HCT116 (cell line): Measurements from ENCODE around the gene USO1. TPM values are rescaled to one million over a fixed set of nuclear protein-coding genes. Genes with fewer than 3 reads are reported as not detected.
"Not testable (repeated sequence)": the region's sequence is repeated elsewhere in the genome, so short reads cannot be mapped to it uniquely, and the experiment has no call there.

Experiments
- ATAC-seq: fragments of 200-7000 bp; cut with Tn5 transposase; 2 replicates; pipeline ENCODE4 v1.9.1; 2020; ENCODE audit warnings: mild to moderate bottlenecking, moderate library complexity
- BruUV-seq: library from RNA; stranded (reverse); fragments of 400-500 nt; replicated peaks from 2 replicates; lab custom pipeline; 2021; lab: Mats Ljungman, UMichigan
- CTCF ChIA-PET: fragments of 300-600 bp; sonication (Branson Sonifier 250); formaldehyde crosslinking; loops from one replicate; lab custom pipeline; 2021; ENCODE audit warnings: antibody characterized with exemption; lab: Charles Lee
- POLR2A ChIA-PET: fragments of 300-600, 350-600 bp; sonication (Branson Sonifier 250); formaldehyde crosslinking; loops from one replicate; lab custom pipeline; 2021; ENCODE audit warnings: antibody characterized with exemption; lab: Charles Lee
- RAD21 ChIA-PET, 2 experiments: fragments of 300-600 bp; sonication (Branson Sonifier 250); formaldehyde crosslinking; loops; one replicate each; lab custom pipeline; 2023; ENCODE audit warnings: low total read pairs in 2 of 2; ENCODE audit not compliant: uncharacterized antibody in 2 of 2, unreplicated experiment in 2 of 2, low non-redundant PET in 1 of 2; lab: Charles Lee
- DNase-seq: peaks from one replicate; pipeline ENCODE4 v3.0.0-alpha.2; 2010; ENCODE audit warnings: low read depth, low spot score
- H2AFZ ChIP-seq: fragments of 200-600 bp; shearing (Covaris generic), sonication (generic); 2 replicates; pipeline ENCODE4 v1.6.1; 2017; ENCODE audit warnings: low read depth, mixed run types, mixed read lengths, antibody characterized with exemption, low read length; ENCODE audit not compliant: poor library complexity, severe bottlenecking
- H3K27ac ChIP-seq: 2 replicates; pipeline ENCODE4 v1.5.1; 2012; ENCODE audit warnings: low read depth, low read length
- H3K27me3 ChIP-seq: fragments of 200-600 bp; sonication (generic); 2 replicates; pipeline ENCODE4 v1.6.1; 2016; ENCODE audit warnings: mixed run types, low read length, mixed read lengths; ENCODE audit not compliant: insufficient read depth
- H3K36me3 ChIP-seq, 2 experiments: fragments of 200-500 bp in 1 of 2; fragments of 200-600 bp in 1 of 2; sonication (Bioruptor generic) in 1 of 2; sonication (generic) in 1 of 2; 2 replicates each; pipeline versions ENCODE4 v1.5.1 to v1.6.1; 2014 to 2016; ENCODE audit warnings: low read length in 2 of 2, inconsistent platforms in 1 of 2, mixed read lengths in 1 of 2, mixed run types in 1 of 2; ENCODE audit not compliant: insufficient read depth in 2 of 2, control insufficient read depth in 1 of 2
- H3K4me1 ChIP-seq, 2 experiments: fragments of 200-600 bp in 1 of 2; sonication (generic) in 1 of 2; 2 replicates each; pipeline versions ENCODE4 v1.5.1 to v1.6.1; 2012 to 2017; ENCODE audit warnings: low read length in 2 of 2, inconsistent platforms in 1 of 2, mild to moderate bottlenecking in 1 of 2, mixed read lengths in 1 of 2, mixed run types in 1 of 2, moderate library complexity in 1 of 2; ENCODE audit not compliant: insufficient read depth in 2 of 2, control insufficient read depth in 1 of 2
- H3K4me2 ChIP-seq: fragments of 200-600 bp; sonication (generic); 2 replicates; pipeline ENCODE4 v1.6.1; 2017; ENCODE audit warnings: mixed run types, low read length, mixed read lengths
- H3K4me3 ChIP-seq, 2 experiments: fragments of 200-600 bp in 1 of 2; sonication (generic) in 1 of 2; replicated peaks in 1 of 2; 2 replicates each; pipeline ENCODE4 v1.5.1; 2011 to 2016; ENCODE audit warnings: low read length in 2 of 2, control low read depth in 1 of 2, low read depth in 1 of 2, mild to moderate bottlenecking in 1 of 2, mixed read lengths in 1 of 2, mixed run types in 1 of 2
- H3K79me2 ChIP-seq: fragments of 200-600 bp; sonication (generic); 2 replicates; pipeline ENCODE4 v1.6.1; 2017; ENCODE audit warnings: mild to moderate bottlenecking, mixed run types, low read length, moderate library complexity, mixed read lengths; ENCODE audit not compliant: insufficient read depth
- H3K9ac ChIP-seq: fragments of 200-600 bp; sonication (generic); 2 replicates; pipeline ENCODE4 v1.6.1; 2016; ENCODE audit warnings: low read length, mixed read lengths
- H3K9me2 ChIP-seq: fragments of 200-600 bp; sonication (generic), shearing (Covaris generic); 2 replicates; pipeline ENCODE4 v1.6.1; 2017; ENCODE audit warnings: mixed run types, mild to moderate bottlenecking, moderate library complexity; ENCODE audit not compliant: insufficient read depth
- H3K9me3 ChIP-seq, 2 experiments: fragments of 200-500 bp in 1 of 2; fragments of 200-600 bp in 1 of 2; sonication (Bioruptor generic) in 1 of 2; sonication (generic) in 1 of 2; 2 replicates each; pipeline ENCODE4 v1.6.1; 2014 to 2017; ENCODE audit warnings: low read length in 2 of 2, mixed read lengths in 2 of 2, inconsistent platforms in 1 of 2, low read depth in 1 of 2, mild to moderate bottlenecking in 1 of 2, mixed run types in 1 of 2, moderate library complexity in 1 of 2; ENCODE audit not compliant: control insufficient read depth in 1 of 2, insufficient read depth in 1 of 2
- H4K20me1 ChIP-seq: fragments of 200-600 bp; sonication (generic), shearing (Covaris generic); 2 replicates; pipeline ENCODE4 v1.6.1; 2017; ENCODE audit warnings: mixed run types, mild to moderate bottlenecking, moderate library complexity; ENCODE audit not compliant: insufficient read depth
- CEBPB ChIP-seq: IDR thresholded peaks from 2 replicates; pipeline ENCODE4 v1.6.1; 2012; ENCODE audit warnings: low read depth
- EGR1 ChIP-seq: IDR thresholded peaks from 2 replicates; pipeline ENCODE4 v1.6.1; 2012; ENCODE audit warnings: low read depth
- ELF1 ChIP-seq: IDR thresholded peaks from 2 replicates; pipeline ENCODE4 v1.6.1; 2012; ENCODE audit warnings: low read depth, borderline replicate concordance
- EZH2phosphoT487 ChIP-seq: fragments of 200-600 bp; IDR thresholded peaks from 2 replicates; pipeline ENCODE4 v1.6.1; 2018; ENCODE audit warnings: antibody characterized with exemption, borderline replicate concordance
- POLR2A ChIP-seq: IDR thresholded peaks from 2 replicates; pipeline ENCODE4 v1.7.0; 2011; ENCODE audit warnings: borderline replicate concordance; ENCODE audit not compliant: insufficient read depth, insufficient read length; ENCODE audit errors: extremely low read depth
- TCF7L2 ChIP-seq: IDR thresholded peaks from 2 replicates; pipeline ENCODE4 v1.7.0; 2011; ENCODE audit warnings: borderline replicate concordance, inconsistent platforms; ENCODE audit not compliant: insufficient read depth, insufficient read length; ENCODE audit errors: extremely low read depth
- YY1 ChIP-seq: IDR thresholded peaks from 2 replicates; pipeline ENCODE4 v1.6.1; 2011; ENCODE audit warnings: low read length, low read depth, moderate library complexity, mild to moderate bottlenecking; ENCODE audit not compliant: insufficient replicate concordance; ENCODE audit errors: extremely low read depth
- ZNF274 ChIP-seq: fragments of 200-500 bp; sonication (Bioruptor generic); IDR thresholded peaks from 2 replicates; pipeline ENCODE4 v1.6.1; 2014; ENCODE audit warnings: mild to moderate bottlenecking, low read depth, low read length, inconsistent platforms
- intact Hi-C: fragments of 100-400 bp; cut with micrococcal nuclease; formaldehyde crosslinking; loops from 2 replicates; pipeline ENCODE4 v1.10.0; 2022
- total RNA-seq: library from RNA; stranded (reverse); gene quantifications from one replicate; pipeline ENCODE4 v1.2.1, GENCODE V29; 2021; ENCODE audit not compliant: unreplicated experiment
- TF ChIP-seq, protein P1 (sequence below): IDR thresholded peaks from 2 replicates; pipeline ENCODE4 v1.6.1; 2012
- TF ChIP-seq, protein P2 (sequence below), 3 experiments: fragments of 200-600 bp in 1 of 3; sonication (generic) in 1 of 3; IDR thresholded peaks in 2 of 3; conservative IDR thresholded peaks in 1 of 3; 2 replicates each; pipeline ENCODE4 v1.5.1; 2012 to 2017; ENCODE audit warnings: low read depth in 2 of 3, low read length in 2 of 3, antibody characterized with exemption in 1 of 3, borderline replicate concordance in 1 of 3, control low read depth in 1 of 3, mild to moderate bottlenecking in 1 of 3, mixed read lengths in 1 of 3, mixed run types in 1 of 3, moderate library complexity in 1 of 3; ENCODE audit not compliant: insufficient read depth in 1 of 3
- TF ChIP-seq, protein P3 (sequence below): IDR thresholded peaks from 2 replicates; pipeline ENCODE4 v1.6.1; 2012

USO1 gene
- total RNA-seq, 1 experiment from 2014 or later: 72.7 TPM

- H3K4me3 ChIP-seq, H3K4me1 ChIP-seq, intact Hi-C loops, CTCF ChIA-PET, H3K9me3 ChIP-seq, ATAC-seq, H3K27ac ChIP-seq, POLR2A ChIA-PET, H3K79me2 ChIP-seq, DNase-seq, H3K36me3 ChIP-seq, RAD21 ChIA-PET, H3K9me2 ChIP-seq, H3K4me2 ChIP-seq, H4K20me1 ChIP-seq, H3K9ac ChIP-seq, H2AFZ ChIP-seq, H3K27me3 ChIP-seq, BruUV-seq: not testable (repeated sequence)
These were observed 32.3 kb upstream of the USO1 start for GRCh38 chr4:75692066-75692465.

DNA sequence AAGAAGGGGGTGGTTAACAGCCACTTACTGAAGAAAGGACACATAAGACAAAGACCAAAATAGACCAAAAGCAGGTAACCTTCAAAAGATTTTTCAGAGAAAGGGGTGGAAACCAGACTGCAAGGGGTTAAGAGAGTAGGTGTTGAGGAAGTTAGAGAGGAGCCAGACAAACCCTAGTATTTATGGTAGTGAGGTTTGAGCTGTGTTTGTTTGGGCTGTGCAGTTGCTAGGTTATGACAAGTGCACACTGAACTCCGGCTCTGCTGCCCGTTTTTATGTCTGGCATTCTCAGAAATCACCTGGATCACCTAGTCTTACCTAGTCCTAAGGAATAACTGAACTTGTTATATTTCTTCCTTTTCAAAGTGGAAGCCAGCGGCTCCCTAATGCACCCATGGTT is 28.3 kb upstream of the USO1 start:
- ATAC-seq (no peak), DNase-seq (no peak)
- no TSS peak for BruUV-seq
- Histone ChIP-seq H3K79me2 (no peaks in the 10 kb centered on the region), H3K27me3 (no peaks in the 10 kb centered on the region), H3K9me2 (no peaks in the 10 kb centered on the region), H3K4me1 (no peaks in the 10 kb centered on the region), H3K36me3 (no peaks in the 10 kb centered on the region), H3K9ac (no peak overlapping the region), H3K27ac (no peak overlapping the region), H3K4me2 (no peak overlapping the region), H4K20me1 (no peaks in the 10 kb centered on the region), H3K9me3 (no peaks in the 10 kb centered on the region), H3K4me3 (no peak overlapping the region), H2AFZ (no peak overlapping the region)
- ChIA-PET RAD21 (no interaction called here), CTCF (no interaction called here), POLR2A (no interaction called here)
- intact Hi-C loops: no loop called here
- TF ChIP-seq EZH2phosphoT487: no peak
- TF ChIP-seq, protein P1, sequence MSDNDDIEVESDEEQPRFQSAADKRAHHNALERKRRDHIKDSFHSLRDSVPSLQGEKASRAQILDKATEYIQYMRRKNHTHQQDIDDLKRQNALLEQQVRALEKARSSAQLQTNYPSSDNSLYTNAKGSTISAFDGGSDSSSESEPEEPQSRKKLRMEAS: no peak
- TF ChIP-seq, protein P2, sequence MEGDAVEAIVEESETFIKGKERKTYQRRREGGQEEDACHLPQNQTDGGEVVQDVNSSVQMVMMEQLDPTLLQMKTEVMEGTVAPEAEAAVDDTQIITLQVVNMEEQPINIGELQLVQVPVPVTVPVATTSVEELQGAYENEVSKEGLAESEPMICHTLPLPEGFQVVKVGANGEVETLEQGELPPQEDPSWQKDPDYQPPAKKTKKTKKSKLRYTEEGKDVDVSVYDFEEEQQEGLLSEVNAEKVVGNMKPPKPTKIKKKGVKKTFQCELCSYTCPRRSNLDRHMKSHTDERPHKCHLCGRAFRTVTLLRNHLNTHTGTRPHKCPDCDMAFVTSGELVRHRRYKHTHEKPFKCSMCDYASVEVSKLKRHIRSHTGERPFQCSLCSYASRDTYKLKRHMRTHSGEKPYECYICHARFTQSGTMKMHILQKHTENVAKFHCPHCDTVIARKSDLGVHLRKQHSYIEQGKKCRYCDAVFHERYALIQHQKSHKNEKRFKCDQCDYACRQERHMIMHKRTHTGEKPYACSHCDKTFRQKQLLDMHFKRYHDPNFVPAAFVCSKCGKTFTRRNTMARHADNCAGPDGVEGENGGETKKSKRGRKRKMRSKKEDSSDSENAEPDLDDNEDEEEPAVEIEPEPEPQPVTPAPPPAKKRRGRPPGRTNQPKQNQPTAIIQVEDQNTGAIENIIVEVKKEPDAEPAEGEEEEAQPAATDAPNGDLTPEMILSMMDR (IDR thresholded peaks at IDR 0.05 in 2 of 3, conservative IDR thresholded peaks at IDR 0.05 in 1 of 3; ENCODE audit: borderline replicate concordance in 1 of 3, insufficient read depth in 1 of 3, low read depth in 2 of 3, low read length in 2 of 3): no peak
- no peak for TF ChIP-seq POLR2A
- TF ChIP-seq ZNF274: no peak
- TF ChIP-seq ELF1: no peak
- no peak for TF ChIP-seq TCF7L2
- no peak for TF ChIP-seq CEBPB
- no peak for TF ChIP-seq EGR1
- TF ChIP-seq YY1: no peak
- TF ChIP-seq, protein P3, sequence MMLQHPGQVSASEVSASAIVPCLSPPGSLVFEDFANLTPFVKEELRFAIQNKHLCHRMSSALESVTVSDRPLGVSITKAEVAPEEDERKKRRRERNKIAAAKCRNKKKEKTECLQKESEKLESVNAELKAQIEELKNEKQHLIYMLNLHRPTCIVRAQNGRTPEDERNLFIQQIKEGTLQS: no peak
